Stimulated activated naive CD8-positive, alpha-beta T cell treated with anti-CD3 and anti-CD28 coated beads, Interleukin-15, Interleukin-2, amounts not matched to agents 100 U/mL and 50 U/mL, for 24 hours (primary cell): ENCODE measurements around the gene ARHGEF28.
A peak's percentile ranks its signal among the peaks of the same experiment; 100 is the strongest.

Experiments used
- ATAC-seq: fragments of 150-1000 bp; cut with Tn5 transposase; one replicate; pipeline ENCODE4 v1.10.0; 2021
- DNase-seq: peaks from one replicate; pipeline ENCODE4 v3.0.0; 2021

ARHGEF28 gene

GRCh38 chr5:73661753-73662152 is 35.8 kb downstream of the ARHGEF28 start:
- ATAC-seq (no peak), DNase-seq (no peak)

GRCh38 chr5:73663161-73663859 is 37.3 kb downstream of the ARHGEF28 start:
- no peak for DNase-seq
- ATAC-seq, result no peak

- ATAC-seq, result no peak
These were observed 37.9 kb downstream of the ARHGEF28 start for GRCh38 chr5:73663860-73664240.

GRCh38 chr5:73664796-73665195 is 38.8 kb downstream of the ARHGEF28 start:
- ATAC-seq (no peak), DNase-seq (no peak)

More at GRCh38 chr5:73663860-73664240, 37.9 kb downstream of the ARHGEF28 start:
- no peak for DNase-seq

GRCh38 chr5:73666891-73667290 is 40.9 kb downstream of the ARHGEF28 start:
- DNase-seq (no peak), ATAC-seq (peak; percentile 40)

GRCh38 chr5:73668017-73668416 is 42.0 kb downstream of the ARHGEF28 start:
- peak; percentile 36 for ATAC-seq
- DNase-seq, result no peak

- ATAC-seq, result peak; percentile 32
- DNase-seq, result no peak
These were observed 42.6 kb downstream of the ARHGEF28 start for GRCh38 chr5:73668486-73669111.

- DNase-seq, result no peak
- ATAC-seq, result no peak
These were observed 44.7 kb downstream of the ARHGEF28 start for GRCh38 chr5:73670731-73671130.

GRCh38 chr5:73672132-73672531 is 46.1 kb downstream of the ARHGEF28 start:
- no peak for DNase-seq
- ATAC-seq, result no peak

- no peak for DNase-seq
- no peak for ATAC-seq
These were observed 47.2 kb downstream of the ARHGEF28 start for GRCh38 chr5:73673161-73673591.

- ATAC-seq (no peak), DNase-seq (no peak)
These were observed 48.6 kb downstream of the ARHGEF28 start for GRCh38 chr5:73674669-73675004.

- ATAC-seq (no peak), DNase-seq (no peak)
These were observed 52.3 kb downstream of the ARHGEF28 start for GRCh38 chr5:73678322-73678740.

- no peak for DNase-seq
These were observed 52.8 kb downstream of the ARHGEF28 start for GRCh38 chr5:73678807-73679206.

GRCh38 chr5:73682176-73682575 is 56.2 kb downstream of the ARHGEF28 start:
- DNase-seq (no peak), ATAC-seq (no peak)

More at GRCh38 chr5:73678807-73679206, 52.8 kb downstream of the ARHGEF28 start:
- no peak for ATAC-seq

GRCh38 chr5:73684691-73685090 is 58.7 kb downstream of the ARHGEF28 start:
- ATAC-seq (no peak), DNase-seq (no peak)

- ATAC-seq (no peak), DNase-seq (no peak)
These were observed 60.9 kb downstream of the ARHGEF28 start for GRCh38 chr5:73686912-73687311.

GRCh38 chr5:73687357-73687756 is 61.4 kb downstream of the ARHGEF28 start:
- no peak for DNase-seq
- no peak for ATAC-seq

- DNase-seq (no peak), ATAC-seq (no peak)
These were observed 64.0 kb downstream of the ARHGEF28 start for GRCh38 chr5:73690015-73690414.

GRCh38 chr5:73691302-73692080 is 65.5 kb downstream of the ARHGEF28 start:
- DNase-seq, result no peak
- no peak for ATAC-seq

GRCh38 chr5:73692166-73692640 is 66.2 kb downstream of the ARHGEF28 start:
- ATAC-seq (no peak), DNase-seq (no peak)

GRCh38 chr5:73692981-73693380 is 67.0 kb downstream of the ARHGEF28 start:
- ATAC-seq (no peak), DNase-seq (no peak)

GRCh38 chr5:73693573-73694061 is 67.6 kb downstream of the ARHGEF28 start:
- no peak for ATAC-seq

GRCh38 chr5:73694089-73694488 is 68.1 kb downstream of the ARHGEF28 start:
- ATAC-seq (peak; percentile 93), DNase-seq (peak; percentile 7)

More at GRCh38 chr5:73693573-73694061, 67.6 kb downstream of the ARHGEF28 start:
- no peak for DNase-seq
